ENCODE measurements around the gene RNU6-9. TPM values are rescaled to one million over a fixed set of nuclear protein-coding genes. Genes with fewer than 3 reads are reported as not detected.

The RNU6-9 gene
- total and polyA plus RNA-seq, 2 donors (not counting 1 experiment from before 2014, with no cell fraction given), result not detected

DNA sequence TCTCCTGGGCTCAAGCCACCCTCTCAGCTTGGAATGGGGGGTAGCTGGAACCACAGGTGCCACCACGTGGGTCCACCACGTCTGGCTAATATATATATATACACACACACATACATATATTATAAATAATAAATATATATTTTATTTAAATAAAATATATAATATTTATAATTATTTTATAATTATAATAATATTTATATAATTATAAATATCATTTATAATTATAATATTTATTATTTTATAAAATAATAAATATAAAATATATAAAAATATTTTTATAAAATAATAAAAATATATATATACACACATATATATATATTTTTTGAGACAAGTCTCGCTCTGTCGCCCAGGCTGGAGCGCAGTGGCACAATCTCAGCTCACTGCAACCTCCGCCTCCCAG is 38.7 kb upstream of the RNU6-9 start:
- Histone ChIP-seq H3K36me3 (replicated peaks in 1 of 2; ENCODE audit: control extremely low read depth in 1 of 2, control insufficient read depth in 1 of 2, extremely low read depth in 1 of 2, insufficient read depth in 2 of 2, low read length in 1 of 2) (no peaks in the 10 kb centered on the region), H3K4me3 (ENCODE audit: control extremely low read depth in 1 of 5, extremely low read depth in 1 of 5, insufficient read depth in 1 of 5, low read depth in 2 of 5, low read length in 4 of 5) (no peak overlapping the region), H3K79me2 (ENCODE audit: control insufficient read depth, insufficient read depth, low read length) (no peaks in the 10 kb centered on the region), H3K9me3 (ENCODE audit: control extremely low read depth in 1 of 3, control insufficient read depth in 2 of 3, insufficient read depth in 1 of 3, low read length in 2 of 3) (peaks cover 0 to 24% (median 0%) of the 10 kb centered on the region in 3 donors), H4K20me1 (ENCODE audit: control insufficient read depth, insufficient read depth, low read length, poor library complexity, severe bottlenecking) (no peaks in the 10 kb centered on the region), H3K27me3 (replicated peaks in 1 of 4; ENCODE audit: control extremely low read depth in 1 of 4, control insufficient read depth in 3 of 4, insufficient read depth in 4 of 4, low read length in 3 of 4) (peaks cover 0 to 41% (median 11%) of the 10 kb centered on the region in 4 experiments), H3K4me1 (ENCODE audit: control insufficient read depth in 2 of 2, insufficient read depth in 2 of 2, low read length in 2 of 2) (peaks cover 4 to 10% of the 10 kb centered on the region in 2 donors), H2AFZ (ENCODE audit: insufficient read depth, low read depth, low read length, poor library complexity, severe bottlenecking) (no peak overlapping the region), H3K4me2 (replicated peaks; ENCODE audit: low read depth, low read length, poor library complexity, severe bottlenecking) (no peak overlapping the region), H3K9ac (ENCODE audit: low read length) (no peak overlapping the region), H3K27ac (ENCODE audit: low read length in 2 of 2) (no peak overlapping the region)
- WGBS (ENCODE audit: insufficient coverage), result 80% methylated on average over 2 of the region's 6 CpGs
- POLR2A ChIA-PET, result no interaction called here
- Mint-ChIP-seq H3K27ac (no peak overlapping the region), H3K27me3 (peaks cover 11% of the 10 kb centered on the region), H3K4me1 (no peaks in the 10 kb centered on the region), H3K9me3 (ENCODE audit: insufficient read depth) (no peaks in the 10 kb centered on the region), H3K4me3 (no peak overlapping the region)
- TF ChIP-seq EZH2 (IDR thresholded peaks at IDR 0.05; ENCODE audit: borderline replicate concordance, insufficient read depth, low read depth, low read length, poor library complexity, severe bottlenecking), result no peak
- TF ChIP-seq, protein P1, sequence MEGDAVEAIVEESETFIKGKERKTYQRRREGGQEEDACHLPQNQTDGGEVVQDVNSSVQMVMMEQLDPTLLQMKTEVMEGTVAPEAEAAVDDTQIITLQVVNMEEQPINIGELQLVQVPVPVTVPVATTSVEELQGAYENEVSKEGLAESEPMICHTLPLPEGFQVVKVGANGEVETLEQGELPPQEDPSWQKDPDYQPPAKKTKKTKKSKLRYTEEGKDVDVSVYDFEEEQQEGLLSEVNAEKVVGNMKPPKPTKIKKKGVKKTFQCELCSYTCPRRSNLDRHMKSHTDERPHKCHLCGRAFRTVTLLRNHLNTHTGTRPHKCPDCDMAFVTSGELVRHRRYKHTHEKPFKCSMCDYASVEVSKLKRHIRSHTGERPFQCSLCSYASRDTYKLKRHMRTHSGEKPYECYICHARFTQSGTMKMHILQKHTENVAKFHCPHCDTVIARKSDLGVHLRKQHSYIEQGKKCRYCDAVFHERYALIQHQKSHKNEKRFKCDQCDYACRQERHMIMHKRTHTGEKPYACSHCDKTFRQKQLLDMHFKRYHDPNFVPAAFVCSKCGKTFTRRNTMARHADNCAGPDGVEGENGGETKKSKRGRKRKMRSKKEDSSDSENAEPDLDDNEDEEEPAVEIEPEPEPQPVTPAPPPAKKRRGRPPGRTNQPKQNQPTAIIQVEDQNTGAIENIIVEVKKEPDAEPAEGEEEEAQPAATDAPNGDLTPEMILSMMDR (IDR thresholded peaks at IDR 0.05), result no peak
- DNase-seq, result no peak
- CTCF ChIA-PET, result interaction anchor here (1.1 to 7.5 kb wide), 2 partner anchors 67 to 128 kb away, joined by 4 to 72 read pairs; no protein-coding TSS in a partner anchor
- intact Hi-C loops (cut with micrococcal nuclease), result no loop called here
- ATAC-seq (ENCODE audit: low read depth), result no peak

DNA sequence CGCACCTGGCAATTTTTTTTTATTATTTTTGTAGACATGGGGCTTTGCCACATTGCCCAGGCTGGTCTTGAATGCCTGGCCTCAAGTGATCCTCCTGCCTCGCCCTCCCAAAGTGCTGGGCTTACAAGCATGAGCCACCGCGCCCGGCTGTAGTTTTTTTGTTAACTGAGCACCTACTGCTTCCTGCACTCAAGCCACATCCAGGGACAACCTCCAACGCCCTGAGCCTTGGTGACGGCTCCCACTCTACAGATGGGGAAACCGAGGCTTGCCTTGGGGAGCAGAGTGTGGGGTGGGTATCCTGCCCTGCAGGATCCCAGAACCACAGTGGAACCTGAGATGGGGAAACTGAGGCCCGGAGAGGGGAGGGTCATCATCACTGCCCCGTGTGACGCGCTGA is 38.1 kb upstream of the RNU6-9 start:
- Histone ChIP-seq H4K20me1 (ENCODE audit: control insufficient read depth, insufficient read depth, low read length, poor library complexity, severe bottlenecking) (no peaks in the 10 kb centered on the region), H3K36me3 (replicated peaks in 1 of 2; ENCODE audit: control extremely low read depth in 1 of 2, control insufficient read depth in 1 of 2, extremely low read depth in 1 of 2, insufficient read depth in 2 of 2, low read length in 1 of 2) (no peaks in the 10 kb centered on the region), H3K4me2 (replicated peaks; ENCODE audit: low read depth, low read length, poor library complexity, severe bottlenecking) (no peak overlapping the region), H3K27me3 (replicated peaks in 1 of 4; ENCODE audit: control extremely low read depth in 1 of 4, control insufficient read depth in 3 of 4, insufficient read depth in 4 of 4, low read length in 3 of 4) (peaks cover 0 to 43% (median 13%) of the 10 kb centered on the region in 4 experiments), H3K79me2 (ENCODE audit: control insufficient read depth, insufficient read depth, low read length) (no peaks in the 10 kb centered on the region), H3K4me1 (ENCODE audit: control insufficient read depth in 2 of 2, insufficient read depth in 2 of 2, low read length in 2 of 2) (peaks cover 6 to 16% of the 10 kb centered on the region in 2 donors), H3K9ac (ENCODE audit: low read length) (no peak overlapping the region), H3K4me3 (ENCODE audit: control extremely low read depth in 1 of 5, extremely low read depth in 1 of 5, insufficient read depth in 1 of 5, low read depth in 2 of 5, low read length in 4 of 5) (no peak overlapping the region), H3K9me3 (ENCODE audit: control extremely low read depth in 1 of 3, control insufficient read depth in 2 of 3, insufficient read depth in 1 of 3, low read length in 2 of 3) (peaks cover 0 to 29% (median 0%) of the 10 kb centered on the region in 3 donors), H2AFZ (ENCODE audit: insufficient read depth, low read depth, low read length, poor library complexity, severe bottlenecking) (no peak overlapping the region), H3K27ac (ENCODE audit: low read length in 2 of 2) (no peak overlapping the region)
- WGBS (ENCODE audit: insufficient coverage), result 83% methylated on average over 11 of the region's 12 CpGs
- H3K4me1 Mint-ChIP-seq, result peaks cover 2% of the 10 kb centered on the region
- no peak for TF ChIP-seq EZH2 (IDR thresholded peaks at IDR 0.05; ENCODE audit: borderline replicate concordance, insufficient read depth, low read depth, low read length, poor library complexity, severe bottlenecking)
- intact Hi-C loops (cut with micrococcal nuclease), result no loop called here
- POLR2A ChIA-PET, result no interaction called here
- H3K27me3 Mint-ChIP-seq, result peaks cover 7% of the 10 kb centered on the region
- CTCF ChIA-PET, result interaction anchor here (1.4 to 7.5 kb wide), 4 partner anchors 38 to 129 kb away, joined by 3 to 72 read pairs (median 20); partner anchors contain the start of genes MED16, RNU6-9 and WDR18
- H3K27ac Mint-ChIP-seq, result no peak overlapping the region
- H3K9me3 Mint-ChIP-seq (ENCODE audit: insufficient read depth), result no peaks in the 10 kb centered on the region
- DNase-seq (no peak), ATAC-seq (ENCODE audit: low read depth) (no peak)
- no peak overlapping the region for H3K4me3 Mint-ChIP-seq

Data from B cell (primary cell).